HepG2 (cell line): ENCODE data around the gene ITGA6. TPM values are rescaled to one million over a fixed set of nuclear protein-coding genes. Genes with fewer than 3 reads are reported as not detected.

Source experiments
- ATAC-seq: fragments of 200-7000 bp; cut with Tn5 transposase; 3 replicates; pipeline ENCODE4 v1.9.1; 2020; ENCODE audit warnings: mild to moderate bottlenecking, moderate library complexity
- BruUV-seq: library from RNA; stranded (reverse); fragments of 400-500 nt; replicated peaks from 2 replicates; lab custom pipeline; 2021; lab: Mats Ljungman, UMichigan
- CTCF ChIA-PET: fragments of 300-600 bp; formaldehyde crosslinking; extraction: SDS; loops from one replicate; lab custom pipeline; 2021; ENCODE audit warnings: low total read pairs, inconsistent platforms, low intra/inter-chr PET ratio; lab: Yijun Ruan, JAX
- POLR2A ChIA-PET: fragments of 350-600 bp; sonication (Branson Sonifier 250); formaldehyde crosslinking; loops from one replicate; lab custom pipeline; 2020; ENCODE audit warnings: antibody characterized with exemption, inconsistent platforms; lab: Yijun Ruan, JAX
- DNase-seq: peaks from one replicate; pipeline ENCODE4 v3.0.0-alpha.2; 2015; ENCODE audit warnings: low spot score
- FAIRE-seq: peaks from 3 replicates; lab custom pipeline; 2011; peaks lifted over from hg19 to GRCh38; lab: Jason Lieb, UNC
- H2AFZ ChIP-seq: one replicate; pipeline ENCODE4 v1.6.1; 2011; ENCODE audit warnings: low read length, inconsistent platforms
- H3K27ac ChIP-seq: fragments of 300-600 bp; 3 replicates; pipeline ENCODE4 v1.8.0; 2011; ENCODE audit warnings: mixed run types, mild to moderate bottlenecking, mixed read lengths, low read length, inconsistent platforms; ENCODE audit not compliant: insufficient read depth; ENCODE audit errors: extremely low read length
- H3K27me3 ChIP-seq, 2 experiments: fragments of 200-600 bp in 1 of 2; 2 replicates in 1 of 2; 3 replicates in 1 of 2; pipeline versions ENCODE4 v1.6.0 to v1.8.0; 2011; ENCODE audit warnings: low read length in 2 of 2, mild to moderate bottlenecking in 2 of 2, moderate library complexity in 2 of 2, inconsistent platforms in 1 of 2; ENCODE audit not compliant: insufficient read depth in 2 of 2, control insufficient read depth in 1 of 2
- H3K36me3 ChIP-seq, 2 experiments: fragments of 200-600 bp in 1 of 2; replicated peaks in 1 of 2; 2 replicates in 1 of 2; 3 replicates in 1 of 2; pipeline versions ENCODE4 v1.5.1 to v1.8.0; 2011; ENCODE audit warnings: low read length in 2 of 2, inconsistent platforms in 1 of 2; ENCODE audit not compliant: insufficient read depth in 2 of 2, control insufficient read depth in 1 of 2
- H3K4me1 ChIP-seq: 2 replicates; pipeline ENCODE4 v1.5.1; 2012; ENCODE audit warnings: low read length, inconsistent platforms; ENCODE audit not compliant: insufficient read depth
- H3K4me2 ChIP-seq: 2 replicates; pipeline ENCODE4 v1.6.0; 2011; ENCODE audit warnings: low read depth, low read length, inconsistent platforms
- H3K4me3 ChIP-seq, 3 experiments: fragments of 200-600 bp in 1 of 3; sonication (generic), shearing (Covaris generic) in 1 of 3; replicated peaks in 1 of 3; 2 replicates each; pipeline ENCODE4 v1.5.1; 2011 to 2016; ENCODE audit warnings: low read length in 3 of 3, inconsistent platforms in 2 of 3, low read depth in 2 of 3, mild to moderate bottlenecking in 2 of 3, control low read depth in 1 of 3, mixed read lengths in 1 of 3; ENCODE audit not compliant: insufficient read depth in 1 of 3
- H3K79me2 ChIP-seq: one replicate; pipeline ENCODE4 v1.6.1; 2011; ENCODE audit warnings: low read length, inconsistent platforms; ENCODE audit not compliant: insufficient read depth
- H3K9ac ChIP-seq: 2 replicates; pipeline ENCODE4 v1.6.0; 2011; ENCODE audit warnings: mild to moderate bottlenecking, low read depth, low read length, inconsistent platforms; ENCODE audit not compliant: insufficient read depth
- H3K9me3 ChIP-seq: 2 replicates; pipeline ENCODE4 v1.5.1; 2012; ENCODE audit warnings: mild to moderate bottlenecking, low read length
- H4K20me1 ChIP-seq: 2 replicates; pipeline ENCODE4 v1.6.0; 2011; ENCODE audit warnings: inconsistent platforms, mild to moderate bottlenecking, low read length, moderate library complexity; ENCODE audit not compliant: insufficient read depth
- ATF7 ChIP-seq, 2 experiments: fragments of 450-650 bp in 1 of 2; sonication (generic) in 1 of 2; formaldehyde crosslinking in 1 of 2; IDR thresholded peaks; 2 replicates each; pipeline versions ENCODE4 v1.4.0 to v1.6.1; 2016 to 2020; ENCODE audit warnings: antibody characterized with exemption in 1 of 2, mild to moderate bottlenecking in 1 of 2, missing genetic modification reagents in 1 of 2
- CREB1 ChIP-seq, 2 experiments: fragments of 450-650 bp in 1 of 2; IDR thresholded peaks; 2 replicates each; pipeline ENCODE4 v1.6.1; 2016 to 2017; ENCODE audit warnings: control low read depth in 1 of 2, mild to moderate bottlenecking in 1 of 2, missing compliant biosample characterization in 1 of 2, missing genetic modification characterization in 1 of 2
- FIP1L1 ChIP-seq: fragments of 200-400 bp; formaldehyde crosslinking; IDR thresholded peaks from 2 replicates; pipeline ENCODE4 v1.6.1; 2018; ENCODE audit warnings: low read depth, mild to moderate bottlenecking, low read length, moderate library complexity, borderline replicate concordance; ENCODE audit not compliant: insufficient read depth
- SRSF4 ChIP-seq: fragments of 200-400 bp; formaldehyde crosslinking; IDR thresholded peaks from one replicate; pipeline ENCODE4 v1.6.1; 2018; ENCODE audit warnings: mild to moderate bottlenecking, low read depth, low read length, moderate library complexity; ENCODE audit not compliant: poor library complexity, severe bottlenecking
- ZNF776 ChIP-seq: sonication (generic); formaldehyde crosslinking; IDR thresholded peaks from 2 replicates; pipeline ENCODE4 v1.4.0; 2020; ENCODE audit warnings: mild to moderate bottlenecking, missing genetic modification reagents
- WGBS: methylation state at CpG from one replicate; pipeline ENCODE4 v1.1.6; 2017; ENCODE audit warnings: low lambda C conversion rate; 5-methylcytosine and 5-hydroxymethylcytosine counted together
- in situ Hi-C: cut with HindIII; loops from 2 replicates; pipeline ENCODE4 v1.10.0; 2017; ENCODE audit warnings: low pct_unique_long_range_greater_than_20kb; ENCODE audit not compliant: extremely low pct_ligation_motif_present
- intact Hi-C: fragments of 100-400 bp; cut with micrococcal nuclease; formaldehyde crosslinking; loops from one replicate; pipeline ENCODE4 v1.10.0; 2022; ENCODE audit not compliant: unreplicated experiment
- polyA plus RNA-seq, 8 experiments: library from polyadenylated mRNA; depleted of rRNA in 3 of 8; stranded (reverse) in 7 of 8; unstranded in 1 of 8; fragments of >200 nt; fragmentation: Illumina TruSeq in 4 of 8; extraction: Trizol in 4 of 8; gene quantifications; 2 replicates each; pipeline versions ENCODE4 v1.2.1 to v1.2.3, GENCODE V29; 2011 to 2016; ENCODE audit warnings: low read depth in 4 of 8, missing spikeins in 1 of 8, mixed read lengths in 1 of 8; ENCODE audit not compliant: insufficient read depth in 1 of 8
- total RNA-seq, 5 experiments: library from RNA; depleted of rRNA; stranded (reverse); fragments of >200 nt; fragmentation: Illumina TruSeq; extraction: Trizol; gene quantifications; 2 replicates each; pipeline ENCODE4 v1.2.3, GENCODE V29; 2016; ENCODE audit warnings: low read depth in 1 of 5

The ITGA6 gene
- total and polyA plus RNA-seq, 2 of the 13 experiments (the other 11 are each of a cell fraction or from before 2014, with no cell fraction given): 24.0 to 92.5 TPM

DNA sequence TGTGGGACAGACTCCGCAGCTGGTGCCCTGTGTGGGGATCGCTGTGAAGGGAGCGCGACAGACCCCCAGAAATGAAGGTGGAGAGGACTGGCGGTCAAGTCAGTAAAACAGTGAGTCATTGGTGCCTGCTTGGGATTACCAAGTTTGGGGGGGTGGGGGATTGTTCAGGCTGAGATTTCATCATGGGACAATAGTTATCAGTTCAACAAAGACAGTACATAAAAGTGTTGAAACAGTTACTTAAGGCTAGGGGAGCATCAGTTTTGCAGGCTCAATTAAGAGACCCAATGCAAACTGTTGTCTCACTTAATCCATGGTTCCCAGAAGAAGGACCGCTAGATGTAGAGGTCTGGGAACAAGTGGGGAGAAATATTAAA, 86.1 kb downstream of the ITGA6 start (continued):
- TF ChIP-seq ZNF776 (CRISPR knock-in tag): no peak

GRCh38 chr2:172513935-172514586, 86.7 kb downstream of the ITGA6 start:
- no peak overlapping the region for H3K4me3 ChIP-seq
- H3K27me3 ChIP-seq: peaks cover 0 to 2% of the 10 kb centered on the region in 2 experiments; a peak in 2 of 5 replicates
- in situ Hi-C loops: no loop called here
- H4K20me1 ChIP-seq: no peaks in the 10 kb centered on the region
- CTCF ChIA-PET: no interaction called here
- no peak overlapping the region for H2AFZ ChIP-seq
- ATAC-seq: peak; percentile 41; the same call in 1 of the 3 replicates
- no TSS peak for BruUV-seq
- TF ChIP-seq ZNF776 (CRISPR knock-in tag): no peak
- no peak for TF ChIP-seq FIP1L1
- no peak overlapping the region for H3K27ac ChIP-seq
- no peaks in the 10 kb centered on the region for H3K79me2 ChIP-seq
- no peaks in the 10 kb centered on the region for H3K36me3 ChIP-seq
- no peak for FAIRE-seq
- no peak overlapping the region for H3K4me2 ChIP-seq
- no peak overlapping the region for H3K9ac ChIP-seq
- H3K9me3 ChIP-seq: peaks cover 34% of the 10 kb centered on the region
- POLR2A ChIA-PET: no interaction called here
- WGBS: 70% methylated on average over 15 of the region's 15 CpGs
- no peaks in the 10 kb centered on the region for H3K4me1 ChIP-seq
- intact Hi-C loops: no loop called here
- no peak for DNase-seq

GRCh38 chr2:172516299-172516698, 88.9 kb downstream of the ITGA6 start:
- ChIA-PET POLR2A (no interaction called here), CTCF (no interaction called here)
- ATAC-seq (no peak), DNase-seq (no peak), FAIRE-seq (no peak)
- Histone ChIP-seq H3K4me2 (no peak overlapping the region), H2AFZ (no peak overlapping the region), H3K27me3 (peaks cover 0 to 2% of the 10 kb centered on the region in 2 experiments; a peak in 2 of 5 replicates), H3K79me2 (no peaks in the 10 kb centered on the region), H3K4me1 (no peaks in the 10 kb centered on the region), H3K27ac (no peak overlapping the region), H3K4me3 (no peak overlapping the region), H3K36me3 (no peaks in the 10 kb centered on the region), H3K9me3 (peaks cover 43% of the 10 kb centered on the region), H4K20me1 (no peaks in the 10 kb centered on the region), H3K9ac (no peak overlapping the region)
- BruUV-seq: no TSS peak
- 16% methylated on average over 1 of the region's 1 CpG for WGBS
- in situ Hi-C loops (no loop called here), intact Hi-C loops (no loop called here)
- 0 out of 2 replicates have a peak, but pooled peaks have one; percentile 52 for TF ChIP-seq CREB1 (IDR thresholded peaks at IDR 0.05)
- no peak for TF ChIP-seq CREB1 (CRISPR knock-in tag; IDR thresholded peaks at IDR 0.05)
- TF ChIP-seq ATF7 (IDR thresholded peaks at IDR 0.05): peak; percentile 38; the same call in 1 of the 2 replicates
- TF ChIP-seq ATF7 (CRISPR knock-in tag; IDR thresholded peaks at IDR 0.05): no peak
- TF ChIP-seq SRSF4: no peak
